ENCODE results near the gene PARP8. TPM values are rescaled to one million over a fixed set of nuclear protein-coding genes. Genes with fewer than 3 reads are reported as not detected.
"Not testable (repeated sequence)": the region's sequence is repeated elsewhere in the genome, so short reads cannot be mapped to it uniquely, and the experiment has no call there.

PARP8 gene
- total RNA-seq, 2 experiments from 2014 or later = 42.9 to 48.3 TPM

DNA sequence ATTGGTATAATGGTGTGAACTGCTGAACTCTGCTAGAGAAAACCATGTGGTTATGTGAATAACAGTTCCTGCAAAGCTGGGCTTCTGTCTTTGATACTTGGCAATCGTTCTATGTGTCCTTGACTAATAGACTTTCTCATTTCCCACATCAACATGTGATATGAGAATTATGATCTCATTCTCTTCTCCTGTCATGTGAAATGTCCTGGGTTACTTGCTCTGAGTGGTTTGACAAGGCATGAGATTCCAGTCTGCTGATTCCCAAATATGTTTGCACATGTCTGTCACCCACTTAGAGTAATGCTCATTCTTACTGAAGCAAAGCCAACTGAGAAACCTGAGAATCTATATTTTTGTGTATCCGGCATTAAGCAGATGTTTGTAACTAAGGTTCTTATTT, 141.2 kb downstream of the PARP8 start:
- CTCF ChIA-PET = no interaction called here
- H3K4me3 Mint-ChIP-seq = no peak overlapping the region
- intact Hi-C loops (cut with micrococcal nuclease) = no loop called here
- H3K4me1 Mint-ChIP-seq (ENCODE audit: low read depth) = peaks cover 22% of the 10 kb centered on the region
- H3K27ac Mint-ChIP-seq = no peak overlapping the region
- peaks cover 23% of the 10 kb centered on the region for H3K9me3 Mint-ChIP-seq
- no peak for ATAC-seq
- no peaks in the 10 kb centered on the region for H3K27me3 Mint-ChIP-seq
- DNase-seq = no peak
- POLR2A ChIA-PET = no interaction called here
- TF ChIP-seq, protein P1, sequence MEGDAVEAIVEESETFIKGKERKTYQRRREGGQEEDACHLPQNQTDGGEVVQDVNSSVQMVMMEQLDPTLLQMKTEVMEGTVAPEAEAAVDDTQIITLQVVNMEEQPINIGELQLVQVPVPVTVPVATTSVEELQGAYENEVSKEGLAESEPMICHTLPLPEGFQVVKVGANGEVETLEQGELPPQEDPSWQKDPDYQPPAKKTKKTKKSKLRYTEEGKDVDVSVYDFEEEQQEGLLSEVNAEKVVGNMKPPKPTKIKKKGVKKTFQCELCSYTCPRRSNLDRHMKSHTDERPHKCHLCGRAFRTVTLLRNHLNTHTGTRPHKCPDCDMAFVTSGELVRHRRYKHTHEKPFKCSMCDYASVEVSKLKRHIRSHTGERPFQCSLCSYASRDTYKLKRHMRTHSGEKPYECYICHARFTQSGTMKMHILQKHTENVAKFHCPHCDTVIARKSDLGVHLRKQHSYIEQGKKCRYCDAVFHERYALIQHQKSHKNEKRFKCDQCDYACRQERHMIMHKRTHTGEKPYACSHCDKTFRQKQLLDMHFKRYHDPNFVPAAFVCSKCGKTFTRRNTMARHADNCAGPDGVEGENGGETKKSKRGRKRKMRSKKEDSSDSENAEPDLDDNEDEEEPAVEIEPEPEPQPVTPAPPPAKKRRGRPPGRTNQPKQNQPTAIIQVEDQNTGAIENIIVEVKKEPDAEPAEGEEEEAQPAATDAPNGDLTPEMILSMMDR (IDR thresholded peaks at IDR 0.05) = no peak
- H3K36me3 Mint-ChIP-seq (ENCODE audit: low read depth) = peaks cover 62% of the 10 kb centered on the region

DNA sequence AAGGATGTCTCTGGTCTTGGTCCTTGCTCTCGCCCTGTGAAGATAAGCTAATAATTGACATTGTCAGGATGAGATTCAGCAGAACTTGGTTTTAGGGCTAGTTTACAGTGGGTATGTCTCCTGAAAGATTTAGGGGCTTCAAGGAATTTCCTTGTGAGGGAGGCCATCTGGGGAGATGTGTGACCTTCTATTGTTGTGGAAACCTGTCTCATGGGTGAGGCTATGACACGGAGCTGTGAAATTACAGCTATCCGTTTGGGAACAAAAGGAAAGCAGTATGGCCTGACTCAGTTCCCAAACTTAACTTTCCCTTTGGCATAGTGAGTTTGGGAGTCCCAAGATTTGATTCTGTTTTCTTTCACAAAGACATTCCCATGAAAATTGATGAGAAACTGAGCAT, 142.0 kb downstream of the PARP8 start:
- TF ChIP-seq, protein P1 (IDR thresholded peaks at IDR 0.05) = no peak
- H3K27ac Mint-ChIP-seq = no peak overlapping the region
- intact Hi-C loops (cut with micrococcal nuclease) = no loop called here
- DNase-seq (no peak), ATAC-seq (no peak)
- H3K4me3 Mint-ChIP-seq = no peak overlapping the region
- ChIA-PET CTCF (no interaction called here), POLR2A (no interaction called here)
- H3K4me1 Mint-ChIP-seq (ENCODE audit: low read depth) = peaks cover 19% of the 10 kb centered on the region
- peaks cover 55% of the 10 kb centered on the region for H3K36me3 Mint-ChIP-seq (ENCODE audit: low read depth)
- H3K9me3 Mint-ChIP-seq = peaks cover 16% of the 10 kb centered on the region
- no peaks in the 10 kb centered on the region for H3K27me3 Mint-ChIP-seq

DNA sequence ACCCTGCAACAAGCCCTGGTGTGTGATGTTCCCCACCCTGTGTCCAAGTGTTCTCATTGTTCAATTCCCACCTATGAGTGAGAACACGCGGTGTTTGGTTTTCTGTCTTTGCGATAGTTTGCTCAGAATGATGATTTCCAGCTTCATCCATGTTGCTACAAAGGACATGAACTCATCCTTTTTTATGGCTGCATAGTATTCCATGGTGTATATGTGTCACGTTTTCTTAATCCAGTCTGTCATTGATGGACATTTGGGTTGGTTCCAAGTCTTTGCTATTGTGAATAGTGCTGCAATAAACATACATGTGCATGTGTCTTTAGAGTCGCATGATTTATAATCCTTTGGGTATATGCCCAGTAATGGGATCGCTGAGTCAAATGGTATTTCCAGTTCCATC, 145.3 kb downstream of the PARP8 start:
- ATAC-seq; H3K27me3 Mint-ChIP-seq; CTCF ChIA-PET; POLR2A ChIA-PET; H3K27ac Mint-ChIP-seq; H3K4me3 Mint-ChIP-seq; H3K4me1 Mint-ChIP-seq (ENCODE audit: low read depth); intact Hi-C loops (cut with micrococcal nuclease); DNase-seq: not testable (repeated sequence)
- H3K9me3 Mint-ChIP-seq = peaks cover 11% of the 10 kb centered on the region
- H3K36me3 Mint-ChIP-seq (ENCODE audit: low read depth) = peaks cover 39% of the 10 kb centered on the region

DNA sequence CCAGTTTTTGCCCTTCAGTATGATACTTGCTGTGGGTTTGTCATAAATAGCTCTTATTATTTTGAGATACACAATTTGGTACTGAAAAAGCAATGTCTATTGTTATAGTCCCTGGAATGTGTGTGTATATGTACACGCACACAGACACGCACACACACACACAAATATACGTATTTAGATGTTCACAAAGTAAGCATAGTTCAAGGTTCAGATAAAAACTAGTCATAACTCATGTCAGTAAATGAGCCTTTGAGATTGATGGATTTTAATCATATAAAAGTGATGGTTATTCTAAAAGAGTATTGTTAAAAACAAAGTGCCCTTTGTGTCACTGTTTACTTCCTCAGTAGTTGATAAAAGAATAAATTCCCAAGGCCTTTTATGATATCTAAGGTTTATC, 147.3 kb downstream of the PARP8 start:
- no peak overlapping the region for H3K27ac Mint-ChIP-seq
- no peaks in the 10 kb centered on the region for H3K27me3 Mint-ChIP-seq
- H3K36me3 Mint-ChIP-seq (ENCODE audit: low read depth) = peaks cover 31% of the 10 kb centered on the region
- POLR2A ChIA-PET = no interaction called here
- CTCF ChIA-PET = no interaction called here
- H3K4me1 Mint-ChIP-seq (ENCODE audit: low read depth) = no peaks in the 10 kb centered on the region
- TF ChIP-seq, protein P1 (IDR thresholded peaks at IDR 0.05) = no peak
- H3K4me3 Mint-ChIP-seq = no peak overlapping the region
- peaks cover 11% of the 10 kb centered on the region for H3K9me3 Mint-ChIP-seq
- intact Hi-C loops (cut with micrococcal nuclease) = no loop called here
- DNase-seq (no peak), ATAC-seq (no peak)

DNA sequence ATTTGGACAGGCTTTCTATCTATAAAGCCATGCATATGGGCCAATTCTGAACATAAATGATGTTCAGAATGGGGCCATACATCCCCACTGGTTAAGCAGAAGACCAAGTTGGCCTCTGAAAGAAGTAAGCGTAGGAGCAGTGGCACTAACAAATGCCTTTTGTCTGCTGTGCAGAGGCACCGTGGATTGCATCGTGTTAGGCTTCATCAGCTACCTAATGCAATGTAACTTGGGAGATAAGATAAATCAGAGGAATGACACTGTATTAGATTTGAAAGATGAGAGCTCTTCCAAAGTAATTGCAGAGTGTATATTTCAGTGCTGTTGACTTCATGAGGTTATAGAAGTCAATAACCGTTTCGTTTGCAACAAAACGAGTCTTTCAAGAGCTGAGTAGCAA, 148.1 kb downstream of the PARP8 start:
- H3K27ac Mint-ChIP-seq = no peak overlapping the region
- ChIA-PET CTCF (interaction anchor here (0.8 kb wide), 1 partner anchor 17 kb away, joined by 3 read pairs; no protein-coding TSS in a partner anchor), POLR2A (no interaction called here)
- H3K4me3 Mint-ChIP-seq = no peak overlapping the region
- TF ChIP-seq, protein P1 (IDR thresholded peaks at IDR 0.05) = no peak
- no peaks in the 10 kb centered on the region for H3K27me3 Mint-ChIP-seq
- no peaks in the 10 kb centered on the region for H3K4me1 Mint-ChIP-seq (ENCODE audit: low read depth)
- intact Hi-C loops (cut with micrococcal nuclease) = no loop called here
- DNase-seq (no peak), ATAC-seq (no peak)
- peaks cover 11% of the 10 kb centered on the region for H3K9me3 Mint-ChIP-seq
- peaks cover 34% of the 10 kb centered on the region for H3K36me3 Mint-ChIP-seq (ENCODE audit: low read depth)

DNA sequence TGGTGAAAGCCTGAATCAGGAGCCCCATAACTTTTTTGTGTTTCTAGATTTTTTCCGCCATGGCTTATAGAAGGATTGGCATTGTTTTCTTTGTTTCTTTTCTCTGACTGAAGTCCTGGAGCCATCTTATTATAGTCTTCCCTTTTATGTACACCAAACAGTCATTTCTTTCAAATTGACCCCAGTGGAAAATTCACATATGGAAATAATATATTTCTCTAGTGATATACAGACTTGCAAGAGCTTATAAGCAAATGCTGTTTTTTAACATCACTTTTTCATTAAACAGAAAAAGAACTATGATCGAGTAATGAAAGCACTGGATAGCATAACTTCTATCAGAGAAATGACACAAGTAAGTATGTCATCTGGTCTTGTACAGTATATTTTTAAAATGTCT, 155.6 kb downstream of the PARP8 start:
- ATAC-seq (no peak), DNase-seq (no peak)
- peaks cover 30% of the 10 kb centered on the region for H3K36me3 Mint-ChIP-seq (ENCODE audit: low read depth)
- ChIA-PET CTCF (no interaction called here), POLR2A (no interaction called here)
- intact Hi-C loops (cut with micrococcal nuclease) = no loop called here
- TF ChIP-seq, protein P1 (IDR thresholded peaks at IDR 0.05) = no peak
- H3K9me3 Mint-ChIP-seq = no peaks in the 10 kb centered on the region
- no peaks in the 10 kb centered on the region for H3K27me3 Mint-ChIP-seq
- peaks cover 4% of the 10 kb centered on the region for H3K4me1 Mint-ChIP-seq (ENCODE audit: low read depth)
- no peak overlapping the region for H3K4me3 Mint-ChIP-seq
- no peak overlapping the region for H3K27ac Mint-ChIP-seq
